Tibial nerve (tissue), 4 donors: ENCODE measurements around the gene ZSWIM6. TPM values are rescaled to one million over a fixed set of nuclear protein-coding genes. Genes with fewer than 3 reads are reported as not detected.

ENCODE experiments used
- DNase-seq, 2 donors: peaks; one replicate each; pipeline ENCODE4 v3.0.0-alpha.2; 2019; ENCODE audit warnings: low spot score in 2 of 2
- H3K27ac ChIP-seq, 4 donors: fragments of 200-600 bp; sonication (generic) in 3 of 4; one replicate each; pipeline ENCODE4 v1.5.1; 2017 to 2019; ENCODE audit warnings: mild to moderate bottlenecking in 1 of 4
- H3K27me3 ChIP-seq, 2 donors: fragments of 200-600 bp; sonication (generic) in 1 of 2; one replicate each; pipeline versions ENCODE4 v1.5.1 to v1.6.0; 2017 to 2019
- H3K36me3 ChIP-seq, 3 donors: fragments of 200-600 bp; sonication (generic); one replicate each; pipeline ENCODE4 v1.5.1; 2018 to 2019
- H3K4me1 ChIP-seq, 4 donors: fragments of 200-600 bp; sonication (generic) in 3 of 4; one replicate each; pipeline ENCODE4 v1.5.1; 2017 to 2019
- H3K4me3 ChIP-seq, 4 donors: fragments of 200-600 bp; sonication (generic) in 3 of 4; one replicate each; pipeline ENCODE4 v1.5.1; 2017 to 2019; ENCODE audit warnings: mild to moderate bottlenecking in 1 of 4, moderate library complexity in 1 of 4
- H3K9me3 ChIP-seq, 4 donors: fragments of 200-600 bp; sonication (generic) in 3 of 4; one replicate each; pipeline ENCODE4 v1.5.1; 2017 to 2019
- CTCF ChIP-seq, 5 experiments: fragments of 200-600 bp in 3 of 5; fragments of 450-650 bp in 2 of 5; sonication (generic) in 3 of 5; IDR thresholded peaks; one replicate each; pipeline ENCODE4 v1.5.1; 2016 to 2019; ENCODE audit warnings: antibody characterized with exemption in 5 of 5, mild to moderate bottlenecking in 3 of 5, moderate library complexity in 2 of 5
- EP300 ChIP-seq, 2 donors: sonication (generic); formaldehyde crosslinking; IDR thresholded peaks; one replicate each; pipeline ENCODE4 v1.6.1; 2017; ENCODE audit warnings: antibody characterized with exemption in 2 of 2, mild to moderate bottlenecking in 1 of 2
- POLR2A ChIP-seq, 2 donors: fragments of 450-650 bp; IDR thresholded peaks; one replicate each; pipeline ENCODE4 v1.6.1; 2017; ENCODE audit warnings: antibody characterized with exemption in 2 of 2, mild to moderate bottlenecking in 2 of 2, moderate library complexity in 2 of 2
- WGBS, 2 donors: methylation state at CpG; one replicate each; pipeline ENCODE4 v1.1.5; 2018; 5-methylcytosine and 5-hydroxymethylcytosine counted together
- total RNA-seq, 4 donors: library from RNA; depleted of rRNA; stranded (reverse); fragments of >200 nt; gene quantifications; one replicate each; pipeline ENCODE4 v1.1.0, GENCODE V29; 2016

The ZSWIM6 gene
- total RNA-seq, 4 donors from 2014 or later = 10.6 to 15.5 (median 13.7) TPM

- Histone ChIP-seq H3K4me1 (peaks cover 0 to 10% (median 0%) of the 10 kb centered on the region in 4 donors), H3K4me3 (no peak overlapping the region), H3K9me3 (no peaks in the 10 kb centered on the region), H3K27ac (no peak overlapping the region), H3K36me3 (no peaks in the 10 kb centered on the region), H3K27me3 (no peaks in the 10 kb centered on the region)
- TF ChIP-seq EP300 (IDR thresholded peaks at IDR 0.05) (no peak), CTCF (IDR thresholded peaks at IDR 0.05) (no peak), POLR2A (IDR thresholded peaks at IDR 0.05) (no peak)
- DNase-seq = no peak
- 68 to 77% methylated on average over 4 of the region's 4 CpGs for WGBS, 2 donors
Observed at GRCh38 chr5:61293071-61293470, 39.0 kb upstream of the ZSWIM6 start.

GRCh38 chr5:61293873-61294272, 38.2 kb upstream of the ZSWIM6 start:
- TF ChIP-seq CTCF (IDR thresholded peaks at IDR 0.05) = no peak
- TF ChIP-seq POLR2A (IDR thresholded peaks at IDR 0.05) = no peak
- no peak for TF ChIP-seq EP300 (IDR thresholded peaks at IDR 0.05)
- H3K27me3 ChIP-seq = no peaks in the 10 kb centered on the region
- no peaks in the 10 kb centered on the region for H3K36me3 ChIP-seq
- no peak overlapping the region for H3K4me3 ChIP-seq
- DNase-seq = no peak
- H3K27ac ChIP-seq = no peak overlapping the region
- WGBS, 2 donors = 94 to 95% methylated on average over 5 of the region's 5 CpGs
- no peaks in the 10 kb centered on the region for H3K9me3 ChIP-seq
- peaks cover 0 to 10% (median 0%) of the 10 kb centered on the region in 4 donors for H3K4me1 ChIP-seq

- Histone ChIP-seq H3K4me3 (no peak overlapping the region), H3K27ac (no peak overlapping the region), H3K4me1 (peaks cover 0 to 10% (median 0%) of the 10 kb centered on the region in 4 donors), H3K27me3 (no peaks in the 10 kb centered on the region), H3K36me3 (no peaks in the 10 kb centered on the region), H3K9me3 (no peaks in the 10 kb centered on the region)
- no peak for DNase-seq
- no peak for TF ChIP-seq POLR2A (IDR thresholded peaks at IDR 0.05)
- TF ChIP-seq EP300 (IDR thresholded peaks at IDR 0.05) = no peak
- no peak for TF ChIP-seq CTCF (IDR thresholded peaks at IDR 0.05)
- 82 to 95% methylated on average over 2 of the region's 2 CpGs for WGBS, 2 donors
Observed at GRCh38 chr5:61295365-61295764, 36.7 kb upstream of the ZSWIM6 start.

- Histone ChIP-seq H3K27me3 (no peaks in the 10 kb centered on the region), H3K4me1 (peaks cover 0 to 16% (median 3%) of the 10 kb centered on the region in 4 donors), H3K4me3 (no peak overlapping the region), H3K9me3 (no peaks in the 10 kb centered on the region), H3K36me3 (no peaks in the 10 kb centered on the region), H3K27ac (no peak overlapping the region)
- no peak for DNase-seq
- TF ChIP-seq POLR2A (IDR thresholded peaks at IDR 0.05) = no peak
- TF ChIP-seq CTCF (IDR thresholded peaks at IDR 0.05) = no peak
- no peak for TF ChIP-seq EP300 (IDR thresholded peaks at IDR 0.05)
- 67 to 83% methylated on average over 3 of the region's 3 CpGs for WGBS, 2 donors
Observed at GRCh38 chr5:61298066-61298465, 34.0 kb upstream of the ZSWIM6 start.

GRCh38 chr5:61298580-61298979, 33.5 kb upstream of the ZSWIM6 start:
- no peak for DNase-seq
- no peaks in the 10 kb centered on the region for H3K9me3 ChIP-seq
- 86% methylated on average over 6 of the region's 6 CpGs for WGBS, 2 donors
- H3K27me3 ChIP-seq = no peaks in the 10 kb centered on the region
- no peak overlapping the region for H3K27ac ChIP-seq
- H3K36me3 ChIP-seq = no peaks in the 10 kb centered on the region
- TF ChIP-seq CTCF (IDR thresholded peaks at IDR 0.05) (no peak), EP300 (IDR thresholded peaks at IDR 0.05) (no peak), POLR2A (IDR thresholded peaks at IDR 0.05) (no peak)
- H3K4me3 ChIP-seq = no peak overlapping the region
- H3K4me1 ChIP-seq = peaks cover 0 to 18% (median 3%) of the 10 kb centered on the region in 4 donors
